SK-N-SH (cell line): Measurements from ENCODE around the gene STOX1. TPM values are rescaled to one million over a fixed set of nuclear protein-coding genes. Genes with fewer than 3 reads are reported as not detected.

ENCODE experiments used
- CTCF ChIA-PET: fragments of 300-600, 350-600 bp; formaldehyde crosslinking; extraction: SDS; loops from one replicate; lab custom pipeline; 2021; lab: Yijun Ruan, JAX
- POLR2A ChIA-PET: fragments of 350-600 bp; sonication (Branson Sonifier 250); formaldehyde crosslinking; extraction: SDS; loops from one replicate; lab custom pipeline; 2020; ENCODE audit warnings: antibody characterized with exemption, inconsistent platforms; lab: Yijun Ruan, JAX
- DNase-seq: peaks from one replicate; pipeline ENCODE4 v3.0.0; 2012
- H2AFZ ChIP-seq: fragments of 200-600 bp; sonication (generic); 2 replicates; pipeline ENCODE4 v1.8.1; 2016; ENCODE audit warnings: antibody characterized with exemption, mild to moderate bottlenecking, low read depth
- H3F3A ChIP-seq: fragments of 200-600 bp; sonication (generic); replicated peaks from 2 replicates; pipeline ENCODE3; 2016; ENCODE audit warnings: antibody characterized with exemption, mild to moderate bottlenecking; ENCODE audit not compliant: insufficient read depth
- H3K27ac ChIP-seq, 2 experiments: fragments of 200-500 bp in 1 of 2; fragments of 200-600 bp in 1 of 2; sonication (Bioruptor generic) in 1 of 2; sonication (generic), shearing (Covaris generic) in 1 of 2; 2 replicates each; pipeline versions ENCODE4 v1.5.1 to v1.6.1; 2014 to 2016; ENCODE audit warnings: low read depth in 2 of 2, inconsistent platforms in 1 of 2, low read length in 1 of 2, mild to moderate bottlenecking in 1 of 2, mixed read lengths in 1 of 2
- H3K27me3 ChIP-seq: fragments of 200-600 bp; sonication (generic), shearing (Covaris generic); 2 replicates; pipeline ENCODE4 v1.6.1; 2016; ENCODE audit warnings: mixed run types; ENCODE audit not compliant: insufficient read depth
- H3K36me3 ChIP-seq, 2 experiments: fragments of 200-500 bp in 1 of 2; fragments of 200-600 bp in 1 of 2; sonication (Bioruptor generic) in 1 of 2; sonication (generic) in 1 of 2; replicated peaks in 1 of 2; 2 replicates each; pipeline versions ENCODE3 to v1.5.1; 2014 to 2016; ENCODE audit warnings: low read length in 1 of 2, mild to moderate bottlenecking in 1 of 2; ENCODE audit not compliant: insufficient read depth in 2 of 2, control insufficient read depth in 1 of 2
- H3K4me1 ChIP-seq, 2 experiments: fragments of 200-500 bp in 1 of 2; fragments of 200-600 bp in 1 of 2; sonication (Bioruptor generic) in 1 of 2; sonication (generic), shearing (Covaris generic) in 1 of 2; 2 replicates each; pipeline versions ENCODE4 v1.5.1 to v1.6.1; 2014 to 2016; ENCODE audit warnings: low read depth in 1 of 2, low read length in 1 of 2, mixed run types in 1 of 2; ENCODE audit not compliant: insufficient read depth in 2 of 2, control insufficient read depth in 1 of 2
- H3K4me2 ChIP-seq: fragments of 200-600 bp; sonication (generic), shearing (Covaris generic); 2 replicates; pipeline ENCODE4 v1.6.1; 2017; ENCODE audit warnings: mixed run types
- H3K4me3 ChIP-seq, 2 experiments: fragments of 200-500 bp in 1 of 2; fragments of 200-600 bp in 1 of 2; sonication (Bioruptor generic) in 1 of 2; sonication (generic), shearing (Covaris generic) in 1 of 2; 2 replicates each; pipeline versions ENCODE4 v1.5.1 to v1.8.1; 2014 to 2016; ENCODE audit warnings: low read depth in 2 of 2, inconsistent platforms in 1 of 2, low read length in 1 of 2, mild to moderate bottlenecking in 1 of 2, mixed read lengths in 1 of 2, moderate library complexity in 1 of 2
- H3K79me2 ChIP-seq: fragments of 200-600 bp; sonication (generic); 2 replicates; pipeline ENCODE4 v1.8.1; 2017; ENCODE audit warnings: mild to moderate bottlenecking; ENCODE audit not compliant: insufficient read depth
- H3K9ac ChIP-seq: fragments of 200-600 bp; sonication (generic); 2 replicates; pipeline ENCODE4 v1.6.1; 2017; ENCODE audit warnings: mixed run types
- H3K9me2 ChIP-seq: fragments of 200-600 bp; sonication (generic); 2 replicates; pipeline ENCODE4 v1.6.1; 2017; ENCODE audit warnings: mixed run types
- H3K9me3 ChIP-seq: fragments of 200-600 bp; sonication (generic); 2 replicates; pipeline ENCODE4 v1.6.1; 2017; ENCODE audit warnings: mixed run types, mild to moderate bottlenecking, moderate library complexity
- H4K20me1 ChIP-seq: fragments of 200-600 bp; sonication (generic); 2 replicates; pipeline ENCODE4 v1.6.1; 2017; ENCODE audit warnings: mild to moderate bottlenecking, mixed run types; ENCODE audit not compliant: insufficient read depth
- ELF1 ChIP-seq: IDR thresholded peaks from 2 replicates; pipeline ENCODE4 v1.4.0; 2012
- FOSL2 ChIP-seq: IDR thresholded peaks from 2 replicates; pipeline ENCODE4 v1.4.0; 2012; ENCODE audit warnings: low read depth, mild to moderate bottlenecking, moderate library complexity, borderline replicate concordance
- FOXJ3 ChIP-seq: sonication (generic); formaldehyde crosslinking; IDR thresholded peaks from 2 replicates; pipeline ENCODE4 v1.5.1; 2020; ENCODE audit warnings: mild to moderate bottlenecking, missing genetic modification reagents
- GABPA ChIP-seq: IDR thresholded peaks from 2 replicates; pipeline ENCODE4 v1.4.0; 2012; ENCODE audit warnings: low read depth, mild to moderate bottlenecking
- IRF3 ChIP-seq: fragments of 150-350 bp; IDR thresholded peaks from 2 replicates; pipeline ENCODE4 v1.6.1; 2016; ENCODE audit warnings: mild to moderate bottlenecking, low read depth, low read length
- RAD21 ChIP-seq: IDR thresholded peaks from 2 replicates; pipeline ENCODE4 v1.6.1; 2012; ENCODE audit warnings: mild to moderate bottlenecking, low read length
- RCOR1 ChIP-seq: fragments of 150-350 bp; IDR thresholded peaks from 2 replicates; pipeline ENCODE4 v1.6.1; 2017; ENCODE audit warnings: antibody characterized with exemption, low read length
- REST ChIP-seq: IDR thresholded peaks from 2 replicates; pipeline ENCODE4 v1.6.1; 2012; ENCODE audit warnings: mild to moderate bottlenecking, low read depth, low read length, moderate library complexity
- RFX5 ChIP-seq: IDR thresholded peaks from 2 replicates; pipeline ENCODE4 v1.6.1; 2012; ENCODE audit warnings: mild to moderate bottlenecking, improper control_type of control experiment, low read length
- SIN3A ChIP-seq: IDR thresholded peaks from 2 replicates; pipeline ENCODE4 v1.6.1; 2012; ENCODE audit warnings: low read depth, mild to moderate bottlenecking, low read length, moderate library complexity, borderline replicate concordance
- ZBTB33 ChIP-seq: IDR thresholded peaks from 2 replicates; pipeline ENCODE4 v1.4.0; 2012; ENCODE audit warnings: low read depth, borderline replicate concordance
- polyA plus RNA-seq, 3 experiments: library from polyadenylated mRNA; depleted of rRNA; stranded (reverse); fragments of >200 nt; gene quantifications; 2 replicates each; pipeline ENCODE4 v1.2.3, GENCODE V29; 2012
- TF ChIP-seq, protein P1 (sequence below): IDR thresholded peaks from 2 replicates; pipeline ENCODE4 v1.4.0; 2012; ENCODE audit warnings: low read depth, borderline replicate concordance
- TF ChIP-seq, protein P2 (sequence below): fragments of 200-600 bp; sonication (generic); IDR thresholded peaks from 2 replicates; pipeline ENCODE4 v1.6.1; 2017; ENCODE audit warnings: antibody characterized with exemption, mild to moderate bottlenecking, moderate library complexity
- TF ChIP-seq, protein P3 (sequence below): IDR thresholded peaks from 2 replicates; pipeline ENCODE4 v1.4.0; 2012; ENCODE audit warnings: low read depth
- TF ChIP-seq, protein P4 (sequence below): fragments of 150-350 bp; IDR thresholded peaks from 2 replicates; pipeline ENCODE4 v1.6.1; 2017; ENCODE audit warnings: antibody characterized with exemption, low read length, low read depth, borderline replicate concordance

STOX1 gene
- polyA plus RNA-seq, 1 of the 3 experiments (the other 2 are of a cell fraction): 0.13 TPM

- no peaks in the 10 kb centered on the region for H3K9me3 ChIP-seq
- H2AFZ ChIP-seq: no peak overlapping the region
- DNase-seq: no peak
- ChIA-PET CTCF (interaction anchor here (0.6 to 2.5 kb wide), 2 partner anchors 21 to 410 kb away, joined by 3 to 8 read pairs; partner anchors contain the start of gene DDX21), POLR2A (no interaction called here)
- peaks cover 1% of the 10 kb centered on the region; the same call in 1 of the 2 replicates for H3K79me2 ChIP-seq
- no peaks in the 10 kb centered on the region for H3K9me2 ChIP-seq
- TF ChIP-seq ZBTB33: no peak
- no peak for TF ChIP-seq IRF3
- TF ChIP-seq, protein P1, sequence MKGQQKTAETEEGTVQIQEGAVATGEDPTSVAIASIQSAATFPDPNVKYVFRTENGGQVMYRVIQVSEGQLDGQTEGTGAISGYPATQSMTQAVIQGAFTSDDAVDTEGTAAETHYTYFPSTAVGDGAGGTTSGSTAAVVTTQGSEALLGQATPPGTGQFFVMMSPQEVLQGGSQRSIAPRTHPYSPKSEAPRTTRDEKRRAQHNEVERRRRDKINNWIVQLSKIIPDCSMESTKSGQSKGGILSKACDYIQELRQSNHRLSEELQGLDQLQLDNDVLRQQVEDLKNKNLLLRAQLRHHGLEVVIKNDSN: no peak
- TF ChIP-seq SIN3A: no peak
- TF ChIP-seq ELF1: no peak
- no peak for TF ChIP-seq REST
- TF ChIP-seq, protein P2, sequence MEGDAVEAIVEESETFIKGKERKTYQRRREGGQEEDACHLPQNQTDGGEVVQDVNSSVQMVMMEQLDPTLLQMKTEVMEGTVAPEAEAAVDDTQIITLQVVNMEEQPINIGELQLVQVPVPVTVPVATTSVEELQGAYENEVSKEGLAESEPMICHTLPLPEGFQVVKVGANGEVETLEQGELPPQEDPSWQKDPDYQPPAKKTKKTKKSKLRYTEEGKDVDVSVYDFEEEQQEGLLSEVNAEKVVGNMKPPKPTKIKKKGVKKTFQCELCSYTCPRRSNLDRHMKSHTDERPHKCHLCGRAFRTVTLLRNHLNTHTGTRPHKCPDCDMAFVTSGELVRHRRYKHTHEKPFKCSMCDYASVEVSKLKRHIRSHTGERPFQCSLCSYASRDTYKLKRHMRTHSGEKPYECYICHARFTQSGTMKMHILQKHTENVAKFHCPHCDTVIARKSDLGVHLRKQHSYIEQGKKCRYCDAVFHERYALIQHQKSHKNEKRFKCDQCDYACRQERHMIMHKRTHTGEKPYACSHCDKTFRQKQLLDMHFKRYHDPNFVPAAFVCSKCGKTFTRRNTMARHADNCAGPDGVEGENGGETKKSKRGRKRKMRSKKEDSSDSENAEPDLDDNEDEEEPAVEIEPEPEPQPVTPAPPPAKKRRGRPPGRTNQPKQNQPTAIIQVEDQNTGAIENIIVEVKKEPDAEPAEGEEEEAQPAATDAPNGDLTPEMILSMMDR: no peak
- TF ChIP-seq RFX5: no peak
- TF ChIP-seq RCOR1: no peak
- TF ChIP-seq FOXJ3 (CRISPR knock-in tag): no peak
- TF ChIP-seq, protein P3, sequence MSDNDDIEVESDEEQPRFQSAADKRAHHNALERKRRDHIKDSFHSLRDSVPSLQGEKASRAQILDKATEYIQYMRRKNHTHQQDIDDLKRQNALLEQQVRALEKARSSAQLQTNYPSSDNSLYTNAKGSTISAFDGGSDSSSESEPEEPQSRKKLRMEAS: no peak
- TF ChIP-seq GABPA: no peak
- TF ChIP-seq, protein P4, sequence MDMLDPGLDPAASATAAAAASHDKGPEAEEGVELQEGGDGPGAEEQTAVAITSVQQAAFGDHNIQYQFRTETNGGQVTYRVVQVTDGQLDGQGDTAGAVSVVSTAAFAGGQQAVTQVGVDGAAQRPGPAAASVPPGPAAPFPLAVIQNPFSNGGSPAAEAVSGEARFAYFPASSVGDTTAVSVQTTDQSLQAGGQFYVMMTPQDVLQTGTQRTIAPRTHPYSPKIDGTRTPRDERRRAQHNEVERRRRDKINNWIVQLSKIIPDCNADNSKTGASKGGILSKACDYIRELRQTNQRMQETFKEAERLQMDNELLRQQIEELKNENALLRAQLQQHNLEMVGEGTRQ: no peak
- TF ChIP-seq RAD21: no peak
- no peak for TF ChIP-seq FOSL2
- peaks cover 44 to 60% of the 10 kb centered on the region in 2 experiments for H3K36me3 ChIP-seq
- no peaks in the 10 kb centered on the region for H4K20me1 ChIP-seq
- no peak overlapping the region for H3K4me3 ChIP-seq
- no peaks in the 10 kb centered on the region for H3K4me1 ChIP-seq
- peaks cover 11% of the 10 kb centered on the region for H3F3A ChIP-seq
- H3K27me3 ChIP-seq: no peaks in the 10 kb centered on the region
- H3K27ac ChIP-seq: no peak overlapping the region
- H3K4me2 ChIP-seq: no peak overlapping the region
- no peak overlapping the region for H3K9ac ChIP-seq
Measured at GRCh38 chr10:68934994-68935393, 107.7 kb downstream of the STOX1 start.
